GM21390 (cell line): Measurements from ENCODE around the gene RPUSD1.
A peak's percentile ranks its signal among the peaks of the same experiment; 100 is the strongest.
"Not testable (repeated sequence)": the region's sequence is repeated elsewhere in the genome, so short reads cannot be mapped to it uniquely, and the experiment has no call there.

Experiments
- ATAC-seq: cut with Tn5 transposase; IDR thresholded peaks from one replicate; pipeline ENCODE4 v1.9.1; 2021; ENCODE audit not compliant: unreplicated experiment

RPUSD1 gene

GRCh38 chr16:751152-752006 lies 36.8 kb downstream of the RPUSD1 start:
- no peak for ATAC-seq

- no peak for ATAC-seq
These were observed 37.7 kb downstream of the RPUSD1 start for GRCh38 chr16:750485-750884.

- ATAC-seq: no peak
These were observed 39.2 kb downstream of the RPUSD1 start for GRCh38 chr16:749010-749409.

- no peak for ATAC-seq
These were observed 40.0 kb downstream of the RPUSD1 start for GRCh38 chr16:747978-748746.

- ATAC-seq: no peak
These were observed 41.5 kb downstream of the RPUSD1 start for GRCh38 chr16:746637-747036.

- no peak for ATAC-seq
These were observed 42.4 kb downstream of the RPUSD1 start for GRCh38 chr16:745739-746138.

- no peak for ATAC-seq
These were observed 44.2 kb downstream of the RPUSD1 start for GRCh38 chr16:743794-744500.

GRCh38 chr16:742894-743293 lies 45.3 kb downstream of the RPUSD1 start:
- ATAC-seq: not testable (repeated sequence)

- ATAC-seq: no peak
These were observed 46.1 kb downstream of the RPUSD1 start for GRCh38 chr16:741986-742629.

- peak; percentile 61 for ATAC-seq
These were observed 47.2 kb downstream of the RPUSD1 start, which contains the start of gene CIAO3 for GRCh38 chr16:740764-741505. CIAO3 (minus strand) TSS chr16:740997; CDS start chr16:740985, 12 bp downstream.

- ATAC-seq: peak; percentile 10
These were observed 47.8 kb downstream of the RPUSD1 start for GRCh38 chr16:740459-740763.

- ATAC-seq: no peak
These were observed 48.4 kb downstream of the RPUSD1 start for GRCh38 chr16:739560-740458.

- no peak for ATAC-seq
These were observed 51.2 kb downstream of the RPUSD1 start for GRCh38 chr16:736936-737481.

GRCh38 chr16:735982-736453 lies 52.2 kb downstream of the RPUSD1 start:
- ATAC-seq: no peak

- ATAC-seq: no peak
These were observed 53.0 kb downstream of the RPUSD1 start for GRCh38 chr16:734981-735881.
